Measurements from ENCODE around the gene KRTAP15-1.

KRTAP15-1 gene, protein sequence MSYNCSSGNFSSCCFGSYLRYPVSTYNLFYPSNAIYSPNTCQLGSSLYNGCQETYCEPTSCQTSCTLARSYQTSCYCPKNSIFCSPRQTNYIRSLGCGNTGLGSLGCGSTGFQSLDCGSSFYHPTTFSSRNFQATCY

DNA sequence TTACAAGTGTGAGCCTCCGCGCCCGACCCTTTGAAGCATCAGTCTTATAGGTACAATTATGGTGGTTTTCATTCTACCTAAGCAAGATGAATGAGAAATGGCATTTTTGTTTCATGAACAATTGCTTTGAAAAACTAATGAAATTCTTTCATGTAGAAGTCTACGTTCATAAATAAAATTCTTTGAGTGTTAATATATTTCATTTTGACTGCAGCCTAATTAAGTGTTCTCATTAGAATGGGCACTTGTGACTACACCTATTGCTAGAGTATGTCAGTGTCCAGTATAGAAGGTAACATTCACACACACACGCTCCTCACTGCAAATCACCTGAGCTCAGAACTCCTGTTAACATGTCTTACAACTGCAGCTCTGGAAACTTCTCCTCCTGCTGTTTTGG is at the start of gene KRTAP15-1:
TSS of gene KRTAP15-1 (plus strand) at position 301 of the 400 bp plus-strand sequence. CDS start at position 354, 53 bp downstream.
- no peak for DNase-seq
- intact Hi-C loops (cut with DNase I): no loop called here

DNA sequence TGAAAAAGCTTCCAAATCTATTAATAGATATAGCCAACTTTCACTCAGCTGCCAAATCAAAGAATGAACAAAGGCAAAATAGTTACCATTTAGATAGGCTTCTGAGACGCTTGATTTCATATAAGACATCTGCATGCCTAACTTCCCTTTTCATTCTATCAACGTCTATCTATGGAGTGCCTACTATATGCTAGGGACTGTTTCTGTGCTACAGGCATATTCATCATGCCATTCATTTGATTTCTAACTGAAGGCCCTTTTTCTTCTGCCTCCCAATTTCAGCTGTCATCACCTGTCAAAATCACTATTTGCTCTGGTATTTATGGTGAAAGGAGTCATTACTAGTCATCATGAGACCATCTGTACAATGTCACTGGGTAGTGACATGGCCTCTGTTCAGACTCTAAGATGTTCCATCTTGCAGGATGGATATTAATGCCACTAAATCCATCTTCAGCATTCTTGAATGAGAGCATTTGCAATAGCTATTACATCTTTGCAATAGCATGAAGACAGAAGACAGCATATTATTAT is 48.5 kb upstream of the KRTAP15-1 start:
- no peak for DNase-seq
- intact Hi-C loops (cut with DNase I): no loop called here

DNA sequence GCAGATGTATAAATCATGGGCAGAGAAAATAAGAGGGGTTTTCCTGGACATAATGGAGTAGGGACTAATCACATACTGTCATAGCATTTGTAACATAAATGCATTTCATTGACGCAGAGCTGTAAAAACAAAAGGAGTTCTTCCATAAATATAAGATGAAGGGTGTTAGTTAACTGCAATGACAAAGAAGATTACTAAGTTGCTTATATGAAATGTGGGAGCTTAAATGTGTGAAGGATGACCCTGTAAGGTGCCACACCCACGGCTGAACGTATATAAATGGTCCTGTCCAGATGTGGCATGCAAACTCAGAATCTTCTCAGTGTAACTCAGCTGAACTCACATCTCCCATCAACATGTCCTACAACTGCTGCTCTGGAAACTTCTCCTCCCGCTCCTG is 44.3 kb upstream of the KRTAP15-1 start, which contains the start of gene KRTAP13-1:
TSS of gene KRTAP13-1 (plus strand) at position 301 of the 400 bp plus-strand sequence. CDS start at position 357, 56 bp downstream.
- DNase-seq: no peak
- intact Hi-C loops (cut with DNase I): no loop called here

DNA sequence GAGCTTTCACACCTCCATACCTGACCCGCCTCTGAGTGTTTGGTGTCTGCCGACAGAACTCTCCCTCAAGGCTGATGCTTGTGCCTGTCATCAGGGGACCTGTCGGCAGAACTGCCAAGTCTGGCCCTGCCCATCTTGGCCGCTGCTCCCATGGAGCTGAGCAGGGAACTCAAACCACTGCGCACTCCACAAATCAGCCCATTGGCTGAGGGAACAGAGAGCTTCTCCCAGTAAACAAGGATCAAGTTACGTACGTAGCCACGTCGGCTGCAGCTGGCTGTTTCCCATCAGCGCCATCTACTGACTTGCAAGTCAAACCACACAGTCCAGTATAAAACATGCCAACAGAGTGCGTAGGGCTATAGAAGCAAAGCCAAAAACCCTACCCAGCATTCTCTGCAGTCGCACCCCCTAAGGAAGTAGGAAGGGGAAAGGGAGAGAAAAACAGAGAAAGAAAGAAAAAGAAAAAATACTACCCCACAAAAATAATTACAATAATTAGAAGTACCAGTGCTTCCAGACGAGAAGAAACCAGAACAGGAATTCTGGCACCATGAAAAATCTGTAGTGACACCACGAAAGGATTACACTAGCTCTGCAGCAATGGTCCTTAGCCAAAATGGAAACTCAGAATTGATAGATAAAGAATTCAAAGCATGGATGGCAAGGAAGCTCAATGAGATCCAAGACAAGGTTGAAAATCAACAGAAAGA is 31.1 kb upstream of the KRTAP15-1 start:
- no peak for DNase-seq
- intact Hi-C loops (cut with DNase I): no loop called here

DNA sequence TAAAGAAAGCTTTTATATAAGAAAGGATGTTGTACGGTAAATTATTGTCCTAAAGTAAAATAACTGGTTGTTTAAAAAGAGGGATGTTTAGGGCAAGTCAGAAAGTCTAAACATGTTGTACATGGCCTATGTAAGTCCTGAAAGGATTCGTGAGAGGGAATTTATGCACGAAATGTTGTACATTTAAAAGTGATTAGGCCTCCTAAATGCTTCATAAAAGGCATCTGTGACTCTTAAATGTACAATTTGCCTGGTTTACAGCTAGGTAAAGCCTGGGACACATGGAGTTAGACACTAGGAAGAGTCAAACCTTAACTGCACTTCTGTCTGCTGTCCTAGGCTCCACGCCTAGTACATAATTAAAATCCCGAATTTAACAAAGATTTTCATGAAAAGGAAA is 24.1 kb upstream of the KRTAP15-1 start:
- intact Hi-C loops (cut with DNase I): no loop called here
- no peak for DNase-seq

DNA sequence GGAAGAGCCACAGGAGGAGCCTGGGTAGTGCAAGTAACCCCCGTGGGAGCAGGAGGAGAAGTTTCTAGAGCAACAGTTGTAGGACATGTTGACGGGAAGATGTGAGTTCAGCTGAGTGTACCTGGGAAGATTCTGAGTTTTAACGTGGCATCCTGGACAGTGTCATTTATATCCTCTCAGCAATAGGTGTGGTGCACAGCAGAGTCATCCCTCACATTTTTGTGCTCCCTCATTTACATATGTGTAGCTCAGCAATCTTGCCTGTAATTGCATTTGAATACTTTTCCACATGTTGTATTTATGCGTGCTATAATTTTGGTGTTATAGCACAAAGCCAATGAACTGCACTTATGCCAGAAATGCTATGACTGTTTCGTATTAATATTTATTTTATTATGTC is 14.2 kb upstream of the KRTAP15-1 start, which contains the start of gene KRTAP13-3:
TSS of gene KRTAP13-3 (minus strand) at position 101 of the 400 bp plus-strand sequence. CDS start at position 87, 14 bp downstream.
- intact Hi-C loops (cut with DNase I): no loop called here
- DNase-seq: no peak

DNA sequence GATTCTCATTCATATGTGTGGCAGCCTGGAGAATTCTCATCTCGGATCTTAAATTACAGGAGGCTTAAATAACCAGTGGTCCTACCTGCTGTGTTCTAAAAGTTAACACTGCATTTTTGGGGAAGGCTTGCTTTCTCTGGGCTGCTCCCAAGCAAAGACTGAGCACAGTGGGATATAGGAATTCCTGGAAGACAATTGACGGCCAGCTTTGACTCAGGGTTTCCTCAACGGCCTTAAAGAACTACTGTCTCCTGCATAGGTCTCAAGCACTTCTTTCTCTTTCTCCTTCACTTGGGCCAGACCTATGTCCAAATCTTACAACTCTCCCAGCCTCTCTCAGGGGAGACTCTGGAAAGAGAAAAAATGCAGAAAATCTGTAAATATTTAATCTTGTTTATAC is 13.3 kb upstream of the KRTAP15-1 start:
- intact Hi-C loops (cut with DNase I): no loop called here
- DNase-seq: no peak

DNA sequence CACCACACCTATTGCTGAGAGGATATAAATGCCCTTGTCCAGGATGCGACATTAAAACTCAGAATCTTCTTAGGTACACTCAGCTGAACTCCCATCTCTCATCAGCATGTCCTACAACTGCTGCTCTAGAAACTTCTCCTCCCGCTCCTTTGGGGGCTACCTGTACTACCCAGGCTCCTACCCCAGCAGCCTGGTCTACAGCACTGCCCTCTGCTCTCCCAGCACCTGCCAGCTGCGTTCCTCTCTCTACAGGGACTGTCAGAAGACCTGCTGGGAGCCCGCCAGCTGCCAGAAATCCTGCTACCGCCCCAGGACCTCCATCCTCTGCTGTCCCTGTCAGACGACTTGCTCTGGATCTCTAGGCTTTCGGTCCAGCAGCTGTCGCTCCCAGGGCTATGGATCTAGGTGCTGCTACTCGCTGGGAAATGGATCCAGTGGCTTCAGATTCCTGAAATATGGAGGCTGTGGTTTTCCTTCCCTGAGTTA is 9.9 kb upstream of the KRTAP15-1 start, which contains the start of gene KRTAP13-4:
TSS of gene KRTAP13-4 (plus strand) at position 51 of the 486 bp plus-strand sequence. CDS start at position 107, 56 bp downstream.
- peak in 2 of 10 donors; percentile 65 to 71 for DNase-seq
- intact Hi-C loops (cut with DNase I): no loop called here

DNA sequence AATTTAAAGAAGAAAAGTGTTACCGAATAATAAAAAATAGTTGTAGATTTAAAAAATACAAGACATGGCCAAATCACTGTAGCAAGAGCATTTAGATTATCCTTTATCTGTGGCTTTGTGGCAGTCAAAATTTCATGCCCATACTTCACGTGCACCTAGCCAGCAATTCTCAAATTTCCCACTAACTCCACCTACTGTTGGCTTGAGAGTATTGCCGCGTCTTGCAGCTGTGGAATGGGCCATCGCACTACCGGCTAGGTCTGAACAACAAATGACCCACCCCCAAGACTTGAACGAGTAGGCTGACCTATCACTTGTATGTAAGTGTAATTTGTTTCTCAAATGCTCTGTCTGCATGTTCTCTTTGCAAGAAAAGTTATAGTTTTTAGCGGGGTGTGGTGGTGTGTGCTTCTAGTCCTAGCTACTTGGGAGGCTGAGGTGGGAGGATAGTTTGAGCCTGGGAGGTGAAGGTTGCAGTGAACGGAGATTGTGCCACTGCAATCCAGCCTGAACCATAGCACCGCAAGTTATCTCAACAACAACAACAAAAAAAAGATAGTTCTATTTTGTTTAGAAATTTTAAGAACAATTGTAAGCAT is 5.9 kb upstream of the KRTAP15-1 start:
- DNase-seq: peak in 1 of 10 donors; percentile 51
- intact Hi-C loops (cut with DNase I): no loop called here

DNA sequence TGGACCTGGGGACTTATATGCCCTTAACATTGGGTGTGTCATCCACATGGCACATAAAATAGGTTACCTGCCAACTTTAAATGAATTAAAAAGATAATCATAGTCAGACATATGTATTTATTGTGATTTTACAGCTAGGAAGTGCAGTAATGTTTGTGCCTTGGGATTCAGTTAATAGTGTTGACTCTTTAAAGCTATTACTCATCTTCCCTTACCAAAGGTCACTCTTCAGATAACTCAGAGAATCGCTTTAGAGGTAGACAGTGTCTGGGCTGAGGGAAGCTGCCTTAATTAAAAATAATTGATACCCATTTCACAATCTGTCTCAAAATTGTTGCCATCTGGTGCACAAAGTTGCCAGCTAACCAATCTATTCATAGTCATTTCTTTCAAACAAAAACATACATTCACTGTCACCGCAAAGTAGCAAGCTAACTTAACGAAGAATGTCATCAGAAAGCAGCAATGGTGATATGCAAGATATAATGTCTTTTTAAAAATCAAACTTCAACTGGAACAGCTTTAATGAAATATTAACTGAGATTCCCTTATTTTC is 3.0 kb upstream of the KRTAP15-1 start:
- DNase-seq: no peak
- intact Hi-C loops (cut with DNase I): no loop called here

DNA sequence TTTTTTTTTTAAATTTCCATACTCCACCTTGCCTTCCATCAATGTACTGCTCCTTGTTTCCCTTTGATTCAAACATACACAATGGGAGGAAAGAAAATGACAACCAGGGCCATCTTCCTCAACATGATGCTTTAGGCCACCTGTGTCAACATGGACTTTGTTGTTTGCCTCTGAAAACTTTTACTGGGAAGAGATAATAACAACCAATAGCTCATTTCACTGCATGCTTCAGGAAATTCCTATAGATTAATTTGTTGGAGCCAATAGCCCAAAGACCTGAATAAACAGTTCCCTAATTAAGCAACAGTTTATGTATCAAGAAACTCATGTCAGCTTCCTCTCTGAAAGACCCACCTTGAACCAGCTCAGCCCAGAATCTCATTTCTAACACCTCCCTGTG is 3.2 kb downstream of the KRTAP15-1 start:
- intact Hi-C loops (cut with DNase I): no loop called here
- DNase-seq: no peak

DNA sequence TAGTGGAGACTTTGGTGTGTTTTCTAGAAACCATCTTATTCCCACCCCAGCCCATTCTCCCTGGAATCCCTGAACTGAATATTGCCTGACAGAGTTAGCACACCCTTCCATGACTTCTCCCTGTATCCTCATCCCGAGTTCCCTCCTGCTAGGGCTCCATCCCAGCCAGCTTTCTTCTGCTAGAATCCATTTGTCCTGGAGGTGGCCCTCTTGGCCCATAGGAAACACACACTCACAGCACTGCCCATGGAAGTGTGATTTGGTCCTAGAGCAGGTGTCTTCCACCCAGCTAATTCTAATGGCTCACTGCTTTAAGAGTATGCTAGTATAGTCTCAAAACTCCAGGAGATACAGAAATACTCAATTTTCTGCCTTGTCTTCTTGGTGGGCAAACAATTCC is 4.1 kb downstream of the KRTAP15-1 start:
- intact Hi-C loops (cut with DNase I): no loop called here
- DNase-seq: peak in 1 of 10 donors; percentile 41

DNA sequence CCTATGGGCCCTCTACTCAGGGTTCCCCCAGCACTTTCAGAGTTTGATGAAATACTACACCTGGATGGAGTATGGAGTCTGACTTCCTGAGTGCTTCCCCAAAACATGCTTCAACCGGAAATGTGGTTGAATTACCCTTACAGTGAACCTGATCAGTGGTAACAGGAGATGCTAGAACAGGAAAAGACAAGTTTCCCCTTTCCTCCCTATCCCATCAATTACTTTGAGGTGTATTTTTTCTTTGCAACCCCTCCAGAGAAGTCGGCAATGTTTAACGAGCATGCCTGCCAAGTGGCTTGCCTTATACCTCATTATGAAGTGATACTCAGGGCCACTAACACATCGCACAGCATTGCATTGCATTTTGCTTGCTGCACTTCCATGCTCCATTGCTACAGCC is 7.0 kb downstream of the KRTAP15-1 start:
- no peak for DNase-seq
- intact Hi-C loops (cut with DNase I): no loop called here

DNA sequence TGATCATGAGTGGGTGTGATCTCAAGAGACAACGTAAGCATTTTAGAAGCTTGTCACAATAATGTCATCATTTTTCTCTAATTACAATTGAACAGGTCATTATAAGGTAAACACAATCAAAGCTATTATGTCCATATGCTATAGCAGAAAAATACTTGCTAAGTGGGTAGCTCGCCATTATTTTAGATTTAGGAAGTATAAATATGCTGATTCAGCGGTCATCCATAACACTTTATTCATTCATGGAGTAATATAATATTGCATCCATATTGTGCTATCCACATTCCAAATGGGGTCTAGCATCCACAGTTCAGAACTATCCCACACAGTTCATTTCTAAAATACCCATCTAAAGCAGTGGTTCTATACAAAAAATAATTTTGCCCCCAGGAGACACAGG is 8.4 kb downstream of the KRTAP15-1 start:
- DNase-seq: no peak
- intact Hi-C loops (cut with DNase I): no loop called here

DNA sequence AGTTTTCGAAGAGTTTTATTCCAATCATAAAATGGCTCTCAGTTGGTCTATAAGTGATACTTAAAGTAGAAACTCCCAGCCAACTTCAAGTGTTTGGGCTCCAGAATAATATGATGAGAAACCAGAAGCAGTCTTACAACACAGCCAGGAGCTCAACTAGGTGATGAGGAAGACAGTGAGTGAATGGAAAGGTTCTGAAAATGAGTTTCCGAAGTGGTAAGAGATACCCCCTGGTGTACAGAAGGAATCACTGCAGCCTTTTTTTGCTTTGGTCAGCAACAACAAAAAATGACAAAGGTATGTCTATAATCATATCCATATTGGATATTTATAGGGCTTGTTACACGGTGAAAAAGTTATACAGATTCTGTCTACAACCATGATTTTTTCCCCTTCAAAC is 23.6 kb downstream of the KRTAP15-1 start:
- no peak for DNase-seq
- intact Hi-C loops (cut with DNase I): no loop called here

DNA sequence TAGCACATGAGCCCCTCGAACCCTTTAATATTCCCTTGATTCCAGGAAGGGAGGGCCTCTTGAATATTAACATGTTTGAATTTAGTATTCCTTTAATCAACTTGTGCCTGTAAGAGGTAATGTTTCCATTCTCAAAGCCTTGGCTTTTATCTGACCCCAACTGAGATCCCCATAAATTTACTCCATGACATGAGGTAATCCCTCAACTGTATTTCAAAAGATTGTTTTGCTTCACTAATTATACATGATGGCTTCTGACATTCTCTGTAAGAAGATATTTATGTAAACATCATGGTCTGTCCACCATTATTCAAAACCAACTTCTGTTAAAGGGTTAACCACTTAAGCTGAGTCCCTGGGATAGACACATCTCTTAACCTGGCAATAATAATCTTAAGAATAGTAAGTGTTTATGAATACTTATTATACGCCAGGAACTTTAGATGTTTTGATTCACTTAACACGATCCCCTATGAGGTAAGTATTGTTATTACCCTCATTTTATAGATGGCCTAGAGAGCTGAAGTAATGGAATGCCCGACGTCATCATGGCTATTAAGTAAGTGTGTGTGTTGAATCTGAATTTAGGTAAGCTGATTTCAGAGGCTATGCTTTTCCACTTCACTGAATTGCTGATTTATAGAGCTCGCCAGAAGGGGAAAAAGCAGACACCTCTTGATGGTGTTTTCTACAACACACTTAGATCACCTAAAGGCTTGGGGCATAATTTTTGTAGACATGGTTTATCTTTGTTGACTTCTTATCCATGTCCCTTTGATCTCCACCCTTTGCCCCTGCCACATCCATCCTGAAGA is 29.0 kb downstream of the KRTAP15-1 start:
- intact Hi-C loops (cut with DNase I): no loop called here
- DNase-seq: no peak

DNA sequence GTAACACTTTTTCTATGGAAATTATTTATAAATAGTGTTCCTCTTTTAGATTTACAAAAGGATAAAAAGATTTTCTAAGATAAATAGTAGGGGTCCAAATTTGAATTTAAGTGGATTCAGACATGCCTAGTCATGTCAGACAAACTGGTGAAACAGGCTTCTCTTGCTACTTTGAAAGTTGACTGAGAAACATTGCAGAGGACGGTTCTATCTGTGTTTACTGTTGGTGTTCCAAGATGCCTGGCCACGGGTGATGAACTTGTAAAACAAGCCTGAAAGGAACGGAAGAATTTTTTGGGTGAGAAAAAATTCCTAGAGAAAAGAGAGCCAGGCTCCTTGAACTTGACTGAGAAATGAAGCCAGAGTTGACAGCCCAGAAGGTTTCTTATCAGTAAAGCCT is 37.9 kb downstream of the KRTAP15-1 start:
- intact Hi-C loops (cut with DNase I): no loop called here
- DNase-seq: no peak

DNA sequence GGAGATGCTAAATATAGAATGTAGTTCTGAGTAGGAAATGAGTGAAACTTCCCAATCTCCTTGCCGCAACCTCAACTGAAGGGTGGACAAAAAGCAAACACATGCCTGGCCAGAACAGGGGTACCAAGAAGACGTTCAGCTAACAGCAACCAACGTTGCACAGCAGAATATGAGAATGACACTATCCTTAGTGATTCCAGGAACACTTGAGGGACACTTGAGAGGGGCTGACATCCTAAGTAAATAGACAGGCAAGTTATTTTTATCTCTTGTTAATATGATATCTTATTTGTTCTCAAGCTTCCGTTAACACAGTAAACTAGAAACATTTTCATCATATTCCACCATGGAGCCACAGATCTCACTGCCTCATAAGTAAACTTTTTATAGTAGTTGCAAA is 39.2 kb downstream of the KRTAP15-1 start:
- intact Hi-C loops (cut with DNase I): no loop called here
- DNase-seq: no peak

DNA sequence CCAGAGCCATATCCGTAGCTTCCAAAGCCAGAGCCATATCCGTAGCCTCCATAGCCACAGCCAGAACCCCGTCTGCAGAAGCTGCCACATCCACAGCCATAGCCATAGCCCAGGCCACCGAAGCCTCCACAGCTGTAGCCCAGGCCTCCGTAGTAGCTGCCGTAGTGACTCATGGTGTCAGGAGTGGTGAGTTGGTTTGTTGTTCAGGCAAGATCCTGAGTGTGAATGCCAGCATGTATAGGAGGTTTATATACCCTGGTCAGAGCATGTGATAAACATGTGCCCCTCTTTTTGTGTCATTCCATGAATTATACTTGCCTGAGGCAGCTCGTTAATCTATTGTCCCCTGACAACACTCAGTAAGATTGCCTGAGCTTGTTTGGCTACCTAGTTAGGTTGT is 40.1 kb downstream of the KRTAP15-1 start, which contains the start of gene KRTAP19-1:
TSS of gene KRTAP19-1 (minus strand) at position 223 of the 400 bp plus-strand sequence. CDS start at position 173, 50 bp downstream.
- DNase-seq: peak in 1 of 10 donors; percentile 62
- intact Hi-C loops (cut with DNase I): no loop called here

DNA sequence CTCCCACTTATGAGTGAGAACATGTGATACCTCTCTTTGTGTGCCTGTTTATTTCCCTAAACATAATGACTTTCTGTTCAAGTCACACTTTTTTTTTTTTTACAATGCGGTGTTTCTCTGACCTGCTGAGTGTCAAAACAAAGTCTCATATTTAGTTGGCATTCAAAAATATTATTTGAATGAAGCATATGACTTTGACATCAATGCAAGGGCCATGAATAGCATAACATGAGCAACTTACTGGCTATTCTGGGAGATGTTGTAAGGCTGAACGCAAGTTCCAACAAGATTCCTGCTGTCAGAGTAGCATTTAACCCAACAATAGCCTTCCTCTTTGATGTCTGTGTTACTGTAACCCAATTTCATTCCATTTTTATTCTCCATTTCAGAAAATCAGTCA is 42.1 kb downstream of the KRTAP15-1 start:
- no peak for DNase-seq
- intact Hi-C loops (cut with DNase I): no loop called here
